Activated T-helper 1 cell treated with anti-CD3 and anti-CD28 coated beads, Interleukin-2, amount 50 U/mL, for 16 hours (primary cell): ENCODE measurements around the gene KDM5A.
"Not testable (repeated sequence)": the region's sequence is repeated elsewhere in the genome, so short reads cannot be mapped to it uniquely, and the experiment has no call there.

ENCODE experiments used
- DNase-seq, 2 donors: peaks; one replicate each; pipeline ENCODE4 v3.0.0-alpha.2; 2020; ENCODE audit warnings: low read depth in 1 of 2, low spot score in 1 of 2

KDM5A gene

GRCh38 chr12:241266-241665, 147.9 kb downstream of the KDM5A start:
- DNase-seq = no peak

GRCh38 chr12:240566-240965, 148.6 kb downstream of the KDM5A start:
- DNase-seq = no peak

- no peak for DNase-seq
Observed at GRCh38 chr12:238736-239398, 150.3 kb downstream of the KDM5A start.

GRCh38 chr12:238116-238515, 151.0 kb downstream of the KDM5A start:
- DNase-seq = no peak

- no peak for DNase-seq
Observed at GRCh38 chr12:237026-237815, 151.9 kb downstream of the KDM5A start.

- no peak for DNase-seq
Observed at GRCh38 chr12:236445-236844, 152.7 kb downstream of the KDM5A start.

- DNase-seq = not testable (repeated sequence)
Observed at GRCh38 chr12:235967-236366, 153.2 kb downstream of the KDM5A start.

GRCh38 chr12:234891-235415, 154.2 kb downstream of the KDM5A start:
- no peak for DNase-seq

- DNase-seq = no peak
Observed at GRCh38 chr12:234019-234418, 155.1 kb downstream of the KDM5A start.

GRCh38 chr12:233615-233968, 155.5 kb downstream of the KDM5A start:
- no peak for DNase-seq

GRCh38 chr12:232731-233614, 156.1 kb downstream of the KDM5A start:
- no peak for DNase-seq

- DNase-seq = no peak
Observed at GRCh38 chr12:230925-231671, 158.0 kb downstream of the KDM5A start.
